Activated naive CD8-positive, alpha-beta T cell treated with anti-CD3 and anti-CD28 coated beads, Interleukin-2, amount 50 U/mL, for 16 hours (primary cell): ENCODE data around the gene DHRSX.
"Not testable (repeated sequence)": the region's sequence is repeated elsewhere in the genome, so short reads cannot be mapped to it uniquely, and the experiment has no call there.

ENCODE experiments used
- DNase-seq: peaks from one replicate; pipeline ENCODE4 v3.0.0-alpha.2; 2020; ENCODE audit warnings: low read depth, low spot score

Gene DHRSX

DNA sequence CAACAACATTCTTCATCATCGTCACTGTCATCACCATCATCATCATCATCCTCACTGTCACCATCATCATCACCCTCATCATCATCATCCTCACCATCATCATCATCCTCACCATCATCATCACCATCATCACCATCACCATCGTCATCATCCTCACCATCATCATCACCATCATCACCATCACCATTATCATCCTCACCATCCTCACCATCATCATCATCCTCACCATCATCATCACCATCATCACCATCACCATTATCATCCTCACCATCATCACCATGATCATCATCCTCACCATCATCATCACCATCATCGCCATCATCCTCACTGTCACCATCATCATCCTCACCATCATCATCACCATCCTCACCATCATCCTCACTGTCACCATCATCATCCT is 18.9 kb upstream of the DHRSX start:
- DNase-seq = not testable (repeated sequence)

DNA sequence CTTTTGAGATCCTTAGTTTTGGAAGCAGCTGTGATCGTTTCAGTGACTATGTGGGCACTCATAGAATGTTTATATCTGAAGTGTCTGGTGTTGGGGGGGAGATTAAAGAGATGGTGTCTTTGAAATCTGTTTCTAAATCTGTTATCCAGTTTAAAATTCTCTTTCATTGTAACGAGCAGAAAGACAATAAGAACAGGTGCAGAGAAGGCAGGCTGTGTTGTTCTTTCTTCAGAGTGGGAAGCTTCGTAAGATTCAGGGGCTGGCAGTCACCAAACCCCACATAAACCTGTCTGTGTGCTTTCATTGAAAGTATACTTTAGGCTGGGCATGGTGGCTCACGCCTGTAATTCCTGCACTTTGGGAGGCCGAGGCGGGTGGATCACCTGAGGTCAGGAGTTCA is 16.3 kb upstream of the DHRSX start:
- DNase-seq = no peak

DNA sequence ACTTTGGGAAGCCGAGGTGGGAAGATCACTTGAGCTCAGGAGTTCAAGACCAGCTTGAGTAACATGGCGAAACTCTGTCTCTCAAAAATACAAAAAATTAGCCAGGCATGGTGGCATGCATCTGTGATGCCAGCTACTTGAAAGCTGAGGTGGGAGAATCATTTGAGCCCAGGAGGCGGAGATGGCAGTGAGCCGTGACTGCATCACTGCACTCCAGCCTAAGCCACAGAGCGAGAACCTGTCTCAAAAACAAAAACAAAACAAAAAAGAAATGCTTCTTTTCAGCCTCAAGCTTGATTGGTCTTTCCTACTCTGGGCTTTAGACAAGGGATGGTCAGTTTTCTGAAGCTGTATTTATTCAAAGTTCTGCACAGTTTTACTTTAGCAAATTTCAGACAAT is 15.8 kb upstream of the DHRSX start:
- DNase-seq = no peak

DNA sequence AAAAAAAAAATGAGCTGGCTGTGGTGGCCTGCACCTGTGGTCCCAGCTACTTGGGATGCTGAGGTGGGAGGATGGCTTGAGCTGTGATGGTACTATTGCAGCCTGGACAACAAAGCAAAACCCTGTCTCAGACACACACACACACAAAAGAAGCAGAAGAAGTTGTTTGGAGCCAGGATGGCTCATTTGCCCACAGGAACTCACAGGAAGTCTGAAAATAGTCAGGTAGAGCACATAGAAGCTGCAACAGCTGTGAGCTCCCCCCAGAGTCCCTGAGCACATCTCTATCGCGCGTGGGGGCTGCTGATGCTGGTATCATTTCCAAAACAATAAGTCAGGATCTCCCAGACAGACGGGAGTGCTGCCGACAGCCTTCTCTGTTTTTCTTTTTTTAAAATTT is 13.4 kb upstream of the DHRSX start:
- DNase-seq = no peak

DNA sequence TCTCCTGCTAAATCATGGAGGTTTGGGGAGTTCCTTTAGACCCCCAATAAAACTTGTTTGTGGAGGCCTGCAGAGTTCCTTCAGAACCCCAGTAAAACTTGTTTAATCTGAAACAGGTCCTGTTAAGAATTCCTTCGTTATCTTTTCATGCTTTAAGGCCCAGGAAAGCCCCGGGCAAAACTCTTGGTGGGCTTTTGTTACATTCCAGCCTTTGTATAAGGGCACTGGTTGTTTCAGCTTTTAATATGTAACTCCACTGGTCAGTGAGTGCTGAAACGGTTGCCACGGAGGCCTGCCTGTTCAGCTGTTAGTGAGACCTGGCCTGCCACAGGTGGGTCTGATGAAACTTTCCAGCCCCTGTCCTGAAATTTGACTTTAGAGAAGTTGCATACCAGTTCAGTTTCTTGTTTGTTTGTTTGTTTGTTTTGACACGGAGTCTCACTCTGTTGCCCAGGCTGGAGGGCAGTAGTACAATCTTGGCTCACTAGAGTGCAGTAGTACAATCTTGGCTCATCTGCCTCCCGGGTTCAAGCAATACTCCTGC is 12.4 kb upstream of the DHRSX start:
- no peak for DNase-seq

- no peak for DNase-seq
Measured at GRCh38 chrX:2512501-2512900, 11.7 kb upstream of the DHRSX start.

GRCh38 chrX:2511326-2511725 is 10.6 kb upstream of the DHRSX start:
- DNase-seq = no peak

DNA sequence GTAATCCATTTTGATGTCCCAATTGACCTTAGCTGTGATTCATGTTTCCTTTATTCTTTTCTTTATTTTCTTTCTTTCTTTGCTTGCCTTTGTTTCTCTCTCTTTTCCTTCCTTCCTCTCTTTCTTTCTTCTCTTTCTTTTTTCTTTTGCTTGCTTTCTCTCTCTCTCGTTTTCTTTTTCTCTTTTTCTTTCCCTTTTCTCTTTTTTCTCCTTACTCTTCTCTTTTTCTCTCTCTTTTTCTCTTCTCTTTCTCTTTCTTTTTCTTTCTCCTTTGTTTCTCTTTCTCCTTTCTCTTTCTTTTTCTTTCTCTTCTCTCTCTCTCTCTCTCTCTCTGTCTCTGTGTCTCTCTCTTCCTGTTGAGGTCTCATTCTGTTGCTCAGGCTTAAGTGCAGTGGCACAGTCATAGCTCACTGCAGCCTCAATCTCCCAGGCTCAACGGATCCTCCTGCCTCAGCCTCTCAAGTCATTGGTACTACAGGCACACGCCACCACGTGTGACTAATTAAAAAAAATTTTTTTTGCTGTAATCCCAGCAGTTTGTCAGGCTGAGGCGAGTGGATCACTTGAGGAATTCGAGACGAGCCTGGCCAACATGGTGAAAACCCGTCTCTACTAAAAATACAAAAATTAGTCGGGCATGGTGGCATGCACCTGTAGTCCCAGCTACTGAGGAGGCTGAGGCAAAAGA is 8.0 kb upstream of the DHRSX start:
- DNase-seq = no peak

DNA sequence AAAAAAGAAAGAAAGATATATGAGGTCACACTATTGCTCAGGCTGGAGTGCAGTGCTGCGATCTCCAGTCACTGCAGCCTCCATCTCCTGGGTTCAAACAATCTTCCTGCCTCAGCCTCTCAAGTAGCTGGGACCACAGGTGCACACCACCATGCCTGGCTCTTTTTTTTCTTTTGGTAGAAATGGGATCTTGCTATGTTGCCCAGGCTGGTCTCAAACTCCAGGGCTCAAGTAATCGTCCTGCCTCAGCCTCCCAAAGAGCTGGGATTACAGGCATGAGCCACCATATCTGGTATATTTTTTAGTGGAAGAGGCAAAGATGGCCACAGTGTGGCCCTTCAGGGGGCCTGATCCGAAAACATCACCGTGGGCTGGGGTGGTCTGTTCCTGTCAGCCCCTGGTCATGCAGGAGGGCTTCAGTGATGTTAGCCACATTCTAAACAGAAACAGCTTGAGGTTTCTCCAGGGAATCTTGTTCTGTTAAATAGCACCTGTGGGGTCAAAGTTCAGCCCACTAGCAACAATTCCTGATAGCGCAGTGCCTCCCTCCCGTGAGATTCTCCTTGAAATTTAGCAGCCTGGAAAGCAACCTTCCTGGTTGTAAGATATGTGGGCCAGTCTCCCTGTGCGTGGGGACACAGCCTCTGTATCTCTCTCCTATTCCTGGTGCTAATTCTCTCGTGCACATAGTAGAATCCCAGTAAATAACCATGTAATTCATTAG is 7.3 kb upstream of the DHRSX start:
- DNase-seq = no peak

- no peak for DNase-seq
Measured at GRCh38 chrX:2507196-2507595, 6.4 kb upstream of the DHRSX start.

DNA sequence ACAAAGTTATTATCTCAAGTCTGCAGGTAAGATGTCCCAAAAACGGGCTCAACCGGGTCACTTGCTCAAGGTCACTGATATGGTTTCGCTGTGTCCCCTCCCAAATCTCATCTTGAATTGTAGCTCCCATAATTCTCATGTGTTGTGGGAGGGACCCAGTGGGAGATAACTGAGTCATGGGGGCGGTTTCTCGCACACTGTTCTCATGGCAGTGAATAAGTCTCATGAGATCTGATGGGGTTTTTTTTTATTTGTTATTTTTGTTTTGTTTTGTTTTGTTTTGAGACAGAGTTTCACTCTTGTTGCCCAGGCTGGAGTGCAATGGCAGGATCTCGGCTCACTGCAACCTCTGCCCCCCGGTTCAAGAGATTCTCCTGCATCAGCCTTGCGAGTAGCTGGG is 4.6 kb upstream of the DHRSX start:
- not testable (repeated sequence) for DNase-seq

DNA sequence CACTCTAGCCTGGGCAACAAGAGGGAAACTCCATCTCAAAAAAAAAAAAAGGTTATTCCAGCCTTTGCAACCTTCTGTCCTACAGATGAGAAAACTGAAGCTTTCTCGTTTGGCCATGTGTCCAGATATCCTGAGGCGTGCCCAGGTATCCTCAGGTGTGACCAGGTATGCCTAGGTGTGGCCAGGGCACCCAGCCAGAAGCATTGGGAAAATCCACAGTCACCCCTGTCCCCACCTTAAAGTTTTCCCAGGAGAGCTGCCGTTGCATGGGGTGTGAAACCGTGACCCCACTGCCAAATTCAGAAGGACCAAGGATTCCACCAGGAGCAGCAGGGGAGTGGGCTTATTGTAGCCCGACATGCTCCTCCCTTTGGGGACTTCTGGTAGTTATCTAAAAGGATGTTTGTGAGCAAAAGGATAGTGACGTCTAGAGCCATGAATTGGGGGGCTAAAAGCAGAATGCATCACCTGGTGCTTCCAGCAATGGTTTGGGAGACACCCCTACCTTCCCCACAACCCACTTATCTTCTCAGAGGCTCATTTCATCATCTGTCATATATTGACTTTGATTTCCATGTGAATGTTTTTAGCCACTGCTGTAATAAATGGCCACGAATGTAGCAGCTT is 4.0 kb upstream of the DHRSX start:
- DNase-seq = no peak

GRCh38 chrX:2503591-2504500 is 3.1 kb upstream of the DHRSX start:
- DNase-seq = no peak

- no peak for DNase-seq
Measured at GRCh38 chrX:2502668-2503519, 2.1 kb upstream of the DHRSX start.

GRCh38 chrX:2502120-2502667 is 1.4 kb upstream of the DHRSX start:
- no peak for DNase-seq

DNA sequence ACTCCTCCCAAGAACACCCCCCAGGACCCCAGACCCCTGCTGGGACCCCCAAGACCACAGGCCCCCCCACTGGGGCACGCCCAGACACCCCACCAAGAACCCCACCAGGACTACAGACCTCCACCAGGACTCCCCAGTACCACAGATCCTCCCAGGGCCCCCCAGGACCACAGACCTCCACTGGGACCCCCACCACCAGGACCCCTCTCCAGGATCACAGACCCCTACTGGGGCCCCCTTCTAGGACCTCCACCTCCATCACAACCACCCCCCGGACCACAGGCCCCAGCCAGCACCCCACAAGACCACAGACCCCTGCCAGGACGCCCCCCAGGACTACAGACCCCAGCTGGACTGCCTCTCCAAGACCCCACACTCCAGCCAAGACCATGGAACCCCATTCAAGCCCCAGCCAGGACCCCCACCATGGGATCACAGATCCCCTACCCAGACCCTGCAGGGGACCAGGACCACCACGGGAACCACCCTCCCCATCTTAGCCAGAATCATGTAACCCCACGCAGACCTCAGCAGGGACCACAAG is 855 bp upstream of the DHRSX start:
- DNase-seq = no peak

GRCh38 chrX:2500091-2500802 is 529 bp downstream of the DHRSX start:
- no peak for DNase-seq

DNA sequence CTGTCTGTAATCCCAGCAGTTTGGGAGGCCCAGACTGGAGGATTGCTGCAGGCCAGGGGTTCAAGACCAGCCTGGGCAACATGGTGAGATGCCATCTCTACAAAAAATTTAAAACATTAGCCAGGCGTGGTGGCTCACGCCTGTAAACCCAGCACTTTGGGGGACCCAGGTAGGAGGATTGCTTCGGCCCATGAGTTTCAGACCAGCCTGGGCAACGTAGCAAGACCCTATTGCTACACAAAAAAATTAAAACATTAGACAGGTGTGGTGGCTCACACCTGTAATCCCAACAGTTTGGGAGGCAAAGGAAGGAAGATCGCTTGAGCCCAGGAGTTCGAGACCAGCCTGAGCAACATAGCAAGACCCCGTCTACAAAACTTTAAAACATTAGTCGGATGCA is 1.3 kb downstream of the DHRSX start:
- DNase-seq = no peak

DNA sequence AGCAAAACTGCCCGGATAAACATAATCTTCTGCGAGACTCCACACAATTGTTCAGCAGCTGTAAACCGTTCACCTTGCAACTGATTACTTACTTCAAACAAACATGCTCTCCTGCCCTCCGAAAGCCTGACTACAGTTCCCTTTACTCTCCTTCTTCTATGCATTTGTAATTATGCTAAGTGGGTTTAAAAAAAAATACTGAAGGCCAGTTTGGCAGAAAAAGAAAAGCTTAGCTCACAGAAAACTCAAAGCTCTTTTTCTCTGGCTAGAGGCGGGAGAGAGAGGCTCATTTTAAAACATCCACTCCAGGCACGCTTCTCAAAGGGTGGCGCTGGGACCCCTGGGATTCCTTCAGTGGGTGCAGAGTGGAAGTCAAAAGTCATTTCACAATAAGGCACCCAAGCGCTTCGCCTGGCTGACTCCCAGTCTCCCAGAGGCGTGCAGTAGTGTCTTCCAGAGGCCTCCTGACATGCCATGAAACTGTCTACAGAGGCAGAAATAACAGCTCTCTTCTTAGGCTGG is 1.9 kb downstream of the DHRSX start:
- no peak for DNase-seq
